ENCODE results near the gene SLC22A13.

Gene SLC22A13

GRCh38 chr3:38314112-38314763, 48.6 kb downstream of the SLC22A13 start:
- H3K79me2 ChIP-seq, result no peaks in the 10 kb centered on the region
- no peaks in the 10 kb centered on the region for H3K36me3 ChIP-seq (ENCODE audit: control insufficient read depth, insufficient read depth, low read length)
- no peak overlapping the region for H2AFZ ChIP-seq
- no peaks in the 10 kb centered on the region for H3K4me1 ChIP-seq
- H3K4me2 ChIP-seq (ENCODE audit: low read length), result no peak overlapping the region
- H3K4me3 ChIP-seq (ENCODE audit: low read depth, low read length), result no peak overlapping the region
- no peak for TF ChIP-seq CTCF (IDR thresholded peaks at IDR 0.05)
- H3K9me3 ChIP-seq (ENCODE audit: control insufficient read depth, low read length), result no peaks in the 10 kb centered on the region
- H3K27me3 ChIP-seq (ENCODE audit: control insufficient read depth, insufficient read depth, low read length), result no peaks in the 10 kb centered on the region
- H3K9ac ChIP-seq, result no peak overlapping the region
- no peak overlapping the region for H3K27ac ChIP-seq

GRCh38 chr3:38314764-38315487, 49.3 kb downstream of the SLC22A13 start:
- H3K4me3 ChIP-seq (ENCODE audit: low read depth, low read length), result no peak overlapping the region
- no peaks in the 10 kb centered on the region for H3K36me3 ChIP-seq (ENCODE audit: control insufficient read depth, insufficient read depth, low read length)
- no peak for TF ChIP-seq CTCF (IDR thresholded peaks at IDR 0.05)
- no peak overlapping the region for H2AFZ ChIP-seq
- no peak overlapping the region for H3K4me2 ChIP-seq (ENCODE audit: low read length)
- H3K27me3 ChIP-seq (ENCODE audit: control insufficient read depth, insufficient read depth, low read length), result no peaks in the 10 kb centered on the region
- H3K4me1 ChIP-seq, result no peaks in the 10 kb centered on the region
- H3K9ac ChIP-seq, result no peak overlapping the region
- H3K27ac ChIP-seq, result no peak overlapping the region
- no peaks in the 10 kb centered on the region for H3K9me3 ChIP-seq (ENCODE audit: control insufficient read depth, low read length)
- no peaks in the 10 kb centered on the region for H3K79me2 ChIP-seq

GRCh38 chr3:38315488-38316230, 50.0 kb downstream of the SLC22A13 start:
- Histone ChIP-seq H3K4me1 (no peaks in the 10 kb centered on the region), H3K79me2 (no peaks in the 10 kb centered on the region), H3K36me3 (ENCODE audit: control insufficient read depth, insufficient read depth, low read length) (no peaks in the 10 kb centered on the region), H2AFZ (no peak overlapping the region), H3K4me2 (ENCODE audit: low read length) (no peak overlapping the region), H3K27me3 (ENCODE audit: control insufficient read depth, insufficient read depth, low read length) (no peaks in the 10 kb centered on the region), H3K27ac (no peak overlapping the region), H3K9ac (no peak overlapping the region), H3K4me3 (ENCODE audit: low read depth, low read length) (no peak overlapping the region), H3K9me3 (ENCODE audit: control insufficient read depth, low read length) (no peaks in the 10 kb centered on the region)
- TF ChIP-seq CTCF (IDR thresholded peaks at IDR 0.05), result no peak

GRCh38 chr3:38316356-38317191, 51.0 kb downstream of the SLC22A13 start:
- no peak overlapping the region for H3K4me3 ChIP-seq (ENCODE audit: low read depth, low read length)
- no peak overlapping the region for H3K27ac ChIP-seq
- no peak overlapping the region for H2AFZ ChIP-seq
- H3K9ac ChIP-seq, result no peak overlapping the region
- H3K36me3 ChIP-seq (ENCODE audit: control insufficient read depth, insufficient read depth, low read length), result no peaks in the 10 kb centered on the region
- no peaks in the 10 kb centered on the region for H3K79me2 ChIP-seq
- H3K9me3 ChIP-seq (ENCODE audit: control insufficient read depth, low read length), result no peaks in the 10 kb centered on the region
- no peaks in the 10 kb centered on the region for H3K27me3 ChIP-seq (ENCODE audit: control insufficient read depth, insufficient read depth, low read length)
- no peaks in the 10 kb centered on the region for H3K4me1 ChIP-seq
- H3K4me2 ChIP-seq (ENCODE audit: low read length), result no peak overlapping the region
- TF ChIP-seq CTCF (IDR thresholded peaks at IDR 0.05), result no peak

Measured in parathyroid adenoma (tissue), 2 donors.